HG03025 (cell line): ENCODE results near the gene ICA1.

Source experiments
- ATAC-seq: cut with Tn5 transposase; IDR thresholded peaks from one replicate; pipeline ENCODE4 v1.9.1; 2021; ENCODE audit warnings: mild to moderate bottlenecking, moderate library complexity; ENCODE audit not compliant: unreplicated experiment, low FRiP score

Gene ICA1

GRCh38 chr7:8136051-8136730, 125.8 kb downstream of the ICA1 start:
- no peak for ATAC-seq

DNA sequence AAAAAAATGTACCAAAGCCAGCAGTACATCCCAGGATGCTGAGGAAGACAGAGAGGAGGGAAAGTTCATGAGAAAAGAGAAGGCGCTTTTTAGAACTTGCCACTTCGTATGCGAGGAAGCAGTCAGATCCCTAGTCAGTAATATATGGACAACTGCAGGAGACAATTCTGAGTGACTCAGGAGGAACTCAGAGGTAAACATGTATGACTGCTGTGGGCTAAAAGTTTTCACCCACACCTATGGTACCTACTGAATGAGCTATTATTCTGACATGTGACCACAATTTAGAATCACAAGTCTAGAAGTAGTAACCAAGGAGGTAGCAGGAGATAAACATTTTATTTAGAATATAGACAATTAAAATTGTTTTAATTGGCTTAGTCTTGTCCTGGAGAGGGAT, 126.5 kb downstream of the ICA1 start:
- ATAC-seq: no peak

GRCh38 chr7:8134089-8134733, 127.8 kb downstream of the ICA1 start:
- peak; percentile 43 for ATAC-seq

GRCh38 chr7:8133188-8133848, 128.6 kb downstream of the ICA1 start:
- no peak for ATAC-seq

GRCh38 chr7:8131694-8132605, 130.0 kb downstream of the ICA1 start:
- ATAC-seq: peak; percentile 75

DNA sequence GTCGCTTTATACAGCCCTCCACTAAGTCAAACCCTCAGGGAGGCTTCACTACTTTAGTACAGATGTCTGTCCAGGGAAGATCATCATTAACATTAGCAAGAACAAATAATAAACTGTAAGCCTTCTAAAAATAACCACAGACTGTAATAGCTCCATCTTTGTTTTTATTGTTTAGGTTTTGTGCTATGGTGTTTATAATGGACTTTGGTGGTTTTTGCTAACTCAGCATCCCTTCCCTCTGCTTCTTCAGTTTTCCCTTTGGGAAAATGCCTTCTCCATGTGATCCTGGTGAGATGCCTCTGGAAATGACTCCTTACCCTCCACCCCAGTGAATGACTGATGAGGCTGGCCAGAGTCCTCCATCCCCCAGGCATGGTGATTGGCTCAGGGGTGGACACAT, 131.3 kb downstream of the ICA1 start:
- no peak for ATAC-seq

DNA sequence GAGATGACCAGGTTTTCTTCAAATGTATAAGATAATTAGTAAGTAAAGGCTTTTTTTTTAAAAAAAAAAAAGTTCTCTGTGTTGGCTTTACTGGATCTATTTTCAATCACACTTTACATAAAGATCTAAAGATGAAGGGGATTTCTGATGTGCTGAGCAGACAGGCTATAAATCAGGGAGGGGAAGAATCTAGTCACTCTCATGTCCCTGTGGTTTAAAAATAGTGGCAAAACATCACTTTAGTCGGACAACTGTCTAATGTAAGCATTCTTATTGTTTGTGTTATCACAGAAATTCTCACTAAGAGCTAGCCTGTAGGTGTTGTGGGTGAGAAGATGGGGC, 132.7 kb downstream of the ICA1 start:
- ATAC-seq: no peak

DNA sequence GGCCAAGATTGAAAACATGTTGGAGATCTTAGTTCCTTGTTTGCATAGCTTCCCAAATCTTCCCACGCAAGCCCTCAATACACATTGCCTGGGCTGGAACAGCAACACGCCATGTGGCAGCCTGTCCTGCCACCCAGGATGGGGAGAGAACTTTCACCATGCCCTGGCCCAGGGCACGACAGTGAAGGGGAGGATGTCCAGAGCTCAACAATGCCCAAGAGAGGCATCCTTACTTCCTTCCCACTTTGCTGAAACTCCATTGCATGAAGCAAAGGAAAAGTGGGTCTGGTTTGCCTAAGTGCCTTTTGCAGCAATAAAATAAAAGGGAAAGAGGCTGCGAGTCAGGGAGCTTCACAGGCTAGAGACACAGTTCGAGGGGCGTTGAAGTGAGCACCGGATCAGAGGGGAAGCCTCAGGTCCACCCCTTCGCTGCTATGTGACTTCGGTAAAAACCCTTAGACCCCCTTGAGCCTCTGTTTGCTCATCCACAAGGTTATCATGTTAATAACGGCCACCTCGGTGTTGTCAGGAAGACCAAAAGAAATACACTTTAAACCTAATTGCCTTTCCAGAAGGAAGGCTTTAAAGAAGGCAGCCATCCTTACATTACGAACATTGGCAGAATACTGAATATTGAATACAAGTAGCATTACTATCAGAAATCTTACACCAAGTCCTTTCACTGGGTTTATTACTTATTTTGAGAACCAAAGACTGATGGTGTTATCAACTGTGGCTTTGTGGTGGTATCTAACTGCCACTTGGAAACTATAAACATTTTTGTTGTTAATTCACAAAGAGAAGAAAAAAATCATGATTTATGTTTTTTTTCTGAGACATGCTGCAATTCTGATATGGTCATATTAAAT, 133.3 kb downstream of the ICA1 start:
- no peak for ATAC-seq

DNA sequence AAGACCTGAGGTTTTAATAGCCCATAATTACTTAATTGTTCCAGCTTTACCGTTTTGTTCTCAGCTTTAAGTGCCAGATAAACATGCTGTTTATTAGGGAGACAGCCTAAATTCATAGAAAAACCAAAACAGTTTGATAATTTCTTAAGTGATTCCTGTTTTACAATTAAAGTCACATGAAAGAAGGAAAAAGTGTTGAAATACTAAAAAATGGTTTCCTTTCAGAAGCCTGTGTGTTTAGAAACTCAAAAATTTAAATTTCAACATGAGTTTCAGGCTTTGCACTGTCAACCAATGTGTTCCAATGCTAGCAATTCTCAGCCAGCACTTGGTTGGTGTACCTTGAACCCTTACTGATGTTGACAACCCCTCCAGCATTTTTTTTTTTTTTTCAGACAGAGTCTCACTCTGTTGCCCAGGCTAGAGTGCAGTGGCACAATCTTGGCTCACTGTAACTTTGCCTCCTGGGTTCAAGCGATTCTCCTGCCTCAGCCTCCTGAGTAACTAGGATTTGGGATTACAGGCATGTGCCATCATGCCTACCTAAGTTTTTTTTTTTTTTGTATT, 135.3 kb downstream of the ICA1 start:
- no peak for ATAC-seq

- ATAC-seq: peak; percentile 76
Observed at GRCh38 chr7:8125680-8126444, 136.1 kb downstream of the ICA1 start.

GRCh38 chr7:8121243-8121642, 140.7 kb downstream of the ICA1 start:
- ATAC-seq: no peak

GRCh38 chr7:8120390-8121058, 141.4 kb downstream of the ICA1 start:
- ATAC-seq: no peak

DNA sequence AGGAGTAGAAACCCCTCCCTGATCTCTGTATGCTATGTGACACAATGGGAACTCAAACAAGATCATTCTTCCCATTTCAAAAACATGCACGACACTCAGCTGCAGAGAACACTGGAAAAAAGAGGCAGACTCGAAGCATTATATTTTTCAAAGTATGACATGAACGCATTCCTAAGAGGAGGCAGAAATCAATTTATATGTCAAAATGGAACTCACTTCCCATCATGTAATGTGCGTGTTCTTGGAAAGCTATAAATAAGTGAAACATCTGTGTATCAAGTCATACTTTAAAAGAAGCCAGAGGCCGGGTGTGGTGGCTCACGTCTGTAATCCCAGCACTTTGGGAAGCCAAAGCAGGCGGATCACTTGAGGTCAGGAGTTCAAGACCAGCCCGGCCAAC, 142.7 kb downstream of the ICA1 start:
- ATAC-seq: no peak

DNA sequence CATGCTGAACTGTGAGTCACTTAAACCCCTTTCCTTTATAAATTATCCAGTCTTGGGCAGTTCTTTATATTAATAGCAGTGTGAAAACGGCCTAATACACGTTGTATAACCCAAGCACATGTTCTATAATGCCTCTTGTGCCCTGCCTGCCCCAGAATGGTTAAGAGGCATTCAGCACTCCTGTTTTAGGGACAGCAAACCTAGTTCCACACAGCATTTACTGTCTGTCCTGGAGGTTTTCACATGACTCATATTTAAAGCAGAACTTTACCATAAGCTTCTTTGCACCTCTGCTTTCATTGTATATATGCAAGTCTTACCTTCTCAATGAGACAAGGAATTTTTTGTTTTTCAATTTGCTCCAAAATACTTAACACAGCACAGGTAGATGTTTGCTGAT, 144.8 kb downstream of the ICA1 start:
- ATAC-seq: no peak

DNA sequence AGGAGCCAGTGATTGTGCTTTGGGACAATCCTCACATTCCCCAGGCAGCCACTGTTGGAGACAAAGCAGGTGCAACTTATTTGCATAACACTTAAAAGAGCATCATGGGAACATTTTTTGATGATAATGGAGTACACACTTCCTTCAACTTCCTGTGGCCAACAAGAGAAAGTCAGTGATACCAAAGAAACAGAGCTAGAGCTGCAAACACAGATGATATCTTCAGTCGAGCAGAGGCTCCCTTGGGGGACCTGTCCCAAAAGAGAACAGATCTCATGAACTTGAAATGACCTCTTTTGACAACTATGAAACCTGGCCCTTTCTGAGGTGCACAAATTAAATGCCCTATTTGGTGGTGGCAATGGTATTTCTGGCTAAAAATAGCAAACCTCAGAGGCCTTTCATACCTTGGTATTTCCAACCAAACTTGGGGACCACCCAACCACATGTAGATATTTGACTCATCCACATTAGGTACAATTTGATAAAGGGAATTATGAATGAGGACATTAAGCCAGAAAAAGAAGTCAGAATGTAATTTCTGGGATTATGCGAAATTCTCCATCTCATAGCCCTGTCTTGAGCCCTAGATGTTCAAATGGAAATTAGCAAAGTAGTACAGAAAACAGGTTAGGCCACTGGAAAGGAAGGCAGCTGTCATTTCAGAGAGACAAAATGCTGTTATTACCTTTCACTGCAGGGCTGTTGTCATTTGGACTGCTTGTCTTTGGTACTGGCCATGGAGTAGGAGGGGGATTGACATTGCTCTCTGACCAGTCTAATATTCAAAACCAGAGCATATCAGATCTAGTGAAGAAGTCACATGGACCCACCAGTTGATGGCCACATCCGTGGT, 146.2 kb downstream of the ICA1 start:
- no peak for ATAC-seq

GRCh38 chr7:8114175-8114574, 147.8 kb downstream of the ICA1 start:
- no peak for ATAC-seq

GRCh38 chr7:8113184-8113583, 148.8 kb downstream of the ICA1 start:
- ATAC-seq: no peak

GRCh38 chr7:8112685-8113084, 149.3 kb downstream of the ICA1 start:
- ATAC-seq: no peak
